NCI-H128 (cell line): ENCODE data around the gene SNURF.
"Not testable (repeated sequence)": the region's sequence is repeated elsewhere in the genome, so short reads cannot be mapped to it uniquely, and the experiment has no call there.

Experiments used
- DNase-seq: peaks from one replicate; lab custom pipeline; 2025; ENCODE audit not compliant: unreplicated experiment; lab: John Stamatoyannopoulos, UW

The SNURF gene

GRCh38 chr15:24954783-24955530 lies at the start of gene SNURF, which contains the start of gene SNRPN:
TSS of gene SNURF (plus strand) at chr15:24954987. CDS start at chr15:24955049, 62 bp downstream.
TSS of gene SNRPN (plus strand) at chr15:24954987. CDS start at chr15:24974454, 19,467 bp downstream.
- peak; percentile 2 for DNase-seq

DNA sequence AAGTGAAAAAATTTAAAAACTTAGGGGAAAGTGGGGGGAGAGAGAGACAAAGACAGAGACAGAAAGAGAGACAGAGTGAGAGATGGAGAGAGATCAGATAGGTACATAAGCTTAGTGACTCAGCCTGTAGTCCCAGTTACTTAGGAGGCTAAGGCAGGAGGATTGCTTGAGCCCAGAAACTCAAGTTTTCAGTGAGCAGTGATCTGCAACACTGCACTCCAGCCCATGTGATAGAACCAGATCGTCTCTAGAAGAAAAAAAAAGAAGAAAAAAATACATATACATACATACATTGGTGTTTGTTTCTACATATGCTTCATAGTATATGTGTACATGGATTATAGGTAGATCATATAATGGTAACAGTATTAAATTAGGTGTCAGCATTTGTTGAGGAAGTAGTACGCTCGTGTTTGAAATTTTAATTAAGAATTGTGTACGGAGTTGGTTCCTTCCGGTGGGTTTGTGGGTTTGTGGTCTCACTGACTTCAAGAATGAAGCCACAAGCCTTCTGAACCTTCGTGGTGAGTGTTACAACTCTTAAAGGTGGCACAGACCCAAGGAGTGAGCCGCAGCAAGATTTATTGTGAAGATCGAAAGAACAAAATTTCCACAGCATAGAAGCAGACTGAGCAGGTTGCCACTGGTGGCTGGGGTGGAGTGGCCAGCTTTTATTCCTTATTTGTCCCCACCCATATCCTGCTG lies 38.3 kb upstream of the SNURF start:
- no peak for DNase-seq

DNA sequence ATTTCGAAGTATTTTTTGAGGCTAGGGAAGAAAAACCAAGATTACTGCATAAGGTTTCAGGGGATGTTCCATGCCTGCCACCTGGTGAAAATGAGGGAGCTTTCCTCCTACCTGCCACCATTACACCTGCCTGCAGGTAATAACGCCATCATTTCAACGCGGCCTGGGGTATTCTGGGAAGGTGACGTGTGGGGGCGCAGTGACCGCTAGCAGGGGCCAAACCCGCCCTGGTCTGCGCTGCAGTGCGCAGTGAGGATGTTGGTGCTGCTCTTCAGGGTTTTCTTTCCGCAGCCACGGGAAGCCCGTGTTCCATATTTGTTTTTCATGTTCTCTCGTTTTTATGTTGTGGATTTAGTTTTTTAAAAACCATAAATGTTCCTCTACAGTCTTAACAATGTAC lies 37.4 kb upstream of the SNURF start:
- no peak for DNase-seq

- DNase-seq: no peak
Measured at GRCh38 chr15:24919446-24919845, 35.3 kb upstream of the SNURF start.

- DNase-seq: not testable (repeated sequence)
Measured at GRCh38 chr15:24922781-24923180, 32.0 kb upstream of the SNURF start.

DNA sequence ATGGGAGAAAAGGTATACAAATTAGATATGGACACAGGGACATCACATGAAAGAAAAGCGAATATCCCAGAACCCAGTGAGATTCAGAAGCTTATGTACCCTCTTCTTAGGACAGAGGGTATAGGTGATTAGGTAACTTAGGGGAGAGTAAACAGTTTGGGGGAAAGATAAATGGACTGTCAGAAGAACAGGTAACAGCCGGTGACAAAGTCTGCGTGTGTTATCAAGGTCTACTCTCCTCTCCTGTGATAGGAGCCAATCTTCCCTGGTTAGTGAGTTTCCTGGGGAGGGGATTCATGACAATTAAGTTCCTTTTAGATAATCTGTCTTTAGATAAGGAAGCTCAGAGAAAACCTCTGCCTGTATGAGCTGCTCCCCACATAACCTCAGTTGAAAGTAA lies 30.6 kb upstream of the SNURF start:
- no peak for DNase-seq

DNA sequence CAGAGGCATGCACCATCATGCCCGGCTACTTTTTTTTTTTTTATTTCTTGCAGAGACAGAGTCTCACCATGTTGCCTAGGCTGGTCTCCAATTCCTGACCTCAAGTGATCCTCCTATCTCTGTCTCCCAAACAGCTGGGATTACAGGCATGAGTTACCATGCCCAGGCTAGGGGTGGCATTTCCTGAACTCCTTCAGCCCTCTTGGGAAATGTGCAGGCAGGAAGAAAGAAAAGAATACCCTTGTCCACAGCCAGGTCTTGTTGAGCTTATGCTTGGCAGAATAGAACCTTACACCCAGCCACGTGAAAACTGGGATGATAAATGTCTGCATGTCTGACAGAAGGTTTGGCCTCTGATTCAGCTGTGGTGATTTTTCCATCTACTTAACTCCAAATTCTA lies 30.2 kb upstream of the SNURF start:
- DNase-seq: no peak

- DNase-seq: not testable (repeated sequence)
Measured at GRCh38 chr15:24931874-24932732, 22.7 kb upstream of the SNURF start.

DNA sequence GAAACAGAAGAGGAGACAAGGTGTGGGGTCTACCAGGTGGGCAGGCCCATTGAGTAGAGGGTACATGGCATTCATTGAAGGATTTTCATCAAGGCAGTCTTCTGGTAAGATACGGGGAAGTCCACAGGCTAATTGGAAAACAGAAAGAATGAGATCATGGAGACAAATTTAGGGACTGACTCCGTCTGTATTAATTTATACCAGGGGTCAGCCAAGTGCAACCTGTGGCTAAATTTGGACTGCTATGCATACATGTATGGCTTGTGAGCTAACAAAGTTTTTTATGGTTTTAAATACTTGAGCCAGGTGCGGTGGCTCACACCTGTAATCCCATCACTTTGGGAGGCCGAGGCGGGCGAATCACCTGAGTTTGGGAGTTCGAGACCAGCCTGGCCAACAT lies 21.1 kb upstream of the SNURF start:
- no peak for DNase-seq

DNA sequence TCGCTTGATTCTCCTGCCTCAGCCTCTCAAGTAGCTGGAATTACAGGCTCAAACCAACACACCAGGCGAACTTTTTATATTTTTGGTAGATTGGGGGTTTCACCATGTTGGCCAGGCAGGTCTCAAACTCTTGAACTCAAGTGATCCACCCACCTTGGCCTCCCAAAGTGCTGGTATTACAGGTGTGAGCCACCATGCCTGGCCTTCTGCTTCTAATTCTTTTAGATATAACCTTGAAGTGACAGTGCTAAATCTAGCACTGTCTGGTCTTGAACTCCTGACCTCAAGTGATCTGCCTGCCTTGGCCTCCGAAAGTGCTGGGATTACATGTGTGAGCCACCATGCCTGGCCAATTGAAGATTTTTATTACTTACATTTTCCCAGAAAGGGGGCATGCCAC lies 16.6 kb upstream of the SNURF start:
- not testable (repeated sequence) for DNase-seq

- no peak for DNase-seq
Measured at GRCh38 chr15:24940236-24940635, 14.6 kb upstream of the SNURF start.

DNA sequence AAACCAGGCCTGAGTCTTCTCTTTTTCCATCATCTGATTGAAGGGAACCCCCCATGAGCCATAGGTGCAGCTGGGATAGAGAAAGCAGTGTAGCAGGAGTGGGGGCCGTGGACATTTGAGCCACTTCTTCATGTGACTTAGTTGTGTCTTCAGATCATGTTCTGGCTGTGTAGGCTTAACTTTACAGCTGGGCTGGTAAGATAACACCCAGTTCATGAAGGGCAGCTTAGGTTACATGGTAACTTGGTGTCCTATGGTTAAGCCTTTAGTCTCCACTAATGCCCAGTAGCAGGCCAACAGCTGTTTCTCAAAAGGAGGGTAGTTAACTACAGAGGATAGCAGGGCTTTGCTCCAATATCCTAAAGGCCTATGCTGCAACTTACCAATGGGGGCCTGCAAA lies 11.4 kb upstream of the SNURF start:
- no peak for DNase-seq

DNA sequence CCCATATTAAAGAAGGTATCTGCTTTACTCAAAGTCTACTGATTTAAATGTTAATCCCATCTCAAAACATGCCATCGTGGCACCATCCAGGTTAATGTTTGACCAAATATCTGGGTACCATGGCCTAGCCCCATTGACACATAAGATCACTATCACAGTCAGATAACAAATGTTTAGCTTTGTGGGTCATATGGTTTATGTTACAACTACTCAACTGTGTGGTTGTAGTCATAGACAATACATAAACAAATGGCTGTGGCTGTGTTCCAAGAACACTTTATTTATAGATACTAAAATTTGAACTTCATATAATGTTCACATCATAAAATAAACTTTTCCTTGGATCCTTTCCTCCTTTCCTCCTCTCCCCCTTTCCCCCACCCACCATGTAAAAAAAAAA lies 9.8 kb upstream of the SNURF start:
- DNase-seq: no peak

DNA sequence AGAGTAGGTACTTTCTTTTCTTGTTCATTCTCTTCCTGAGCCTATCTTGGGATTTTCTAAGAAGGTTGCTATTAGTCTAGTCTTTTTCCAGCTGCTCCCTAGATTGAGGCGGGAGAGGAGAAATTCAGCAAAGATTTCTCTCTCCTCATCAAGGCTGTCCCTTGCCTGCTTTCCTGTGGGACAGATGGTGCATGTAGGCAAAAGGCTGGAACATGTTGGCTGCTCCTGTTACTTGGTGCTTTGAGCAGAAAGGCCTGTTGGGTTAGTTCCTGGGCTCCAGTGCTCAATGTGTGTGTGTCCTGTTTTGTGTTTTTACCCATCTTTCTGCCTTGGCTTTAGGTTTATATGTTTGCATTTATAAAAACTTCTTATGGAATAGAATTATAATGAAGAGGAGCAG lies 9.1 kb upstream of the SNURF start:
- no peak for DNase-seq

DNA sequence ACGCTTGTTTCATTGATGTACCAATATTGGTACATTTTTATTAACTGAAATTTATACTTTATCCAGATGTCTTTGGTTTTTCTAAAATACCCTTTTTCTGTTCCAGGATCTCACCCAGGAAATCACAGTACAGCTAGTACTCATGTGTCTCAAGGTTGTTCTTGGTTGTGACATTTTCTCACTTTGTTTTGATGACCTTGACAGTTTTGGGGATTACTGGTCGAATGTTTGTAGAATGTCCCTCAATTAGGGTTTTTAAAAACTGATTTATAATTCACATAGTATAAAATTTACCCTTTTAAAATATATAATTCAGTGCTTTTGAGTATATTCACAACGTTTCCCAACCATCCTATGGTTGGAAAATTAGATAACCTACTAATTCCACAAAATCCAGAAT lies 6.3 kb upstream of the SNURF start:
- DNase-seq: no peak

DNA sequence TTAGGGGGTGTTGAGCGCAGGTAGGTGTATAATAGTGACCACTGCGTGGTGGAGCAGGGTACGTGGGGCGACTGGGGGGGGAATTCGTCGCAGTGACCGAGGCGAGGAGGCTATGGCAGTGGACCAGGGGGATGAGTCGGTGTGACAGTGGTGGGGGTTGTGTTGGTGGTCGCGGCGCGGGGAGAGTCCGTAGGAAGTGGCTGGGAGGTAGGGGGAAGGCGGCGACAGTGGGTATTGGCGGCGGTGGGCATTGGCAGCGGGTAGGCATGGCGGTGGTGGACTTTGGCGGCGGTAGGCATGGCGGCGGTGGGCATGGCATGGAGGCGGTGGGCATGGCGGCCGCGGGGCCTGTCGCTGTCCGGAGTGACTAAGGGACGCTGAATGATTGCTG lies 739 bp downstream of the SNURF start:
- no peak for DNase-seq

DNA sequence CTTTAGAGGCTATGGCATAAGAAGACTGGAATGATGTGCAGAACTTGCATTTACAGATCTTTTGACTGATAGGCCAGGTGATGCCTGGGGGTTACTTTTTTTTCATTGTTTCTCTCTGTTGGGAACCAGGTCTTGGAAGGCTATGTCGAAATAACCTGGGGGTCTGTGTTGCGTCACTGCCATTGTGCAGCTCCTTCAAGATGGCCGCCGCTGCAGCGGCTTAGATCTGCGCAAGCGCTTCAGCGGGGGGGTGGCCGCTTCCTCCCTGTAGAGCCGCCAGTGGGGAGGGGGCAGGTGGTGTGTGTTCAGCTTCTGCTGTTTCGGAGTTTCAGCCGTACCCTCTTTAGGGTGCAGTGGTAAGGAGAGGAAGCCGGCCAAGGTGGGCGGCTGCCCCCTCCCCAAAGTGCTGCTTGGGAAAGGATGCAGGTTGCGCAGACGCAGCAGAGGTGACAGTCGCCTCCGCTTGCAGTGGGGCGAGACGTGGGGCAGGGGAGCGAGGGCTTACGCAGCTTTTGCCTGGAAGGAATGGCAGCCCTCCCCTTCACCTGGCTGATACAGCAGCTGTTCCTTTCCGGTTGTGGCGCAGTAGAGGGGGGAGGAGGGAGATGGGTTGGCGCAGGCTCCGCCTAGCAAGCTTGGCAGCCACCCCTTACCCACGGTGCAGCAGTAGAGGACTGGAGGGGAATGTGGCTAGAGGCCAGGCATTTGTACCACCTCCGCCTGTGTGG lies 1.5 kb downstream of the SNURF start:
- DNase-seq: peak; percentile 62

GRCh38 chr15:24957691-24958090 lies 2.9 kb downstream of the SNURF start:
- DNase-seq: no peak

DNA sequence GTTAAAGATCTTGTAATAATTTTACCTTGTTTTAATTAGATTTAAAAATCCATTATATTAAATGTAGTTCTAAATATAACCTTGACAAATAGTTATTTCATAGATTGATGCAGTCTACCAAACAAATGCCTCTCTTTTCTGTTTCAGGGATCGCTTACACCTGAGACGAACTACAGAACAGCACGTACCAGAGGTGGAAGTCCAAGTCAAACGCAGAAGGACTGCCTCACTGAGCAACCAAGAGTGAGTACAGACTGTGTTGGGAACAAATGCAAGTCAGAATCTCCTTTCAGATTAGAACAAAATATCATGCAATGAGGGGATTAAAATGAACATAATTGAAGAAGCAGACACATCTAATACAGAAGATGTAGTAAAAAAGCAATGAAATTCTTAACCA lies 7.2 kb downstream of the SNURF start:
- no peak for DNase-seq

DNA sequence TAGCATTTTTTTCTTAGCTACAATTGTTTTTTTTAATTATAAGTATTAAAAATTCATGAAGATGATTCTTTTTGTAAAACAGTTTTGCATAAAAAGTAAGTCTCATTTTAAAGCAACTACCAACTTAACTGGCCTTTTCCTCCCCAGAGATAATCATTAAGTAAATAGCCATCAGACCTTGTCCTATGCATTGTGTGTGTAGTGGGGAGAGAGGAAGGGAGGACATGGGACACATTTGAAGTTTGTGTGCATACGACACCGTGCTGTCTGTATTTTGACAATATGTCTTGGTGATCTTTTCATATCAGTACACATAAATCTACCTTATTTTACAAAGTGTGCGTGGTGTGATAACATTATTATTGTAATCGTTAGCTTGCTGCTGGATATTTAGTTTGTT lies 8.1 kb downstream of the SNURF start:
- no peak for DNase-seq
